Activated T-helper 2 cell treated with anti-CD3 and anti-CD28 coated beads, Interferon-gamma antibody, Interleukin-2, Interleukin-4, amounts not matched to agents 10 μg/mL and 5 μg/mL and 100 μg/mL, durations not matched to agents 14 hours and 24 hours and 36 hours (primary cell): ENCODE measurements around the gene RNF183. TPM values are rescaled to one million over a fixed set of nuclear protein-coding genes. Genes with fewer than 3 reads are reported as not detected.
"Not testable (repeated sequence)": the region's sequence is repeated elsewhere in the genome, so short reads cannot be mapped to it uniquely, and the experiment has no call there.

Experiments used
- DNase-seq: peaks from one replicate; pipeline ENCODE4 v3.0.0; 2021; ENCODE audit warnings: low spot score
- H3K27ac Mint-ChIP-seq: one replicate; pipeline ENCODE4 v1.8.0; 2021; ENCODE audit warnings: mixed read lengths
- H3K27me3 Mint-ChIP-seq: one replicate; pipeline ENCODE4 v1.8.0; 2021; ENCODE audit warnings: low read depth, mixed read lengths
- H3K36me3 Mint-ChIP-seq: one replicate; pipeline ENCODE4 v1.8.0; 2021; ENCODE audit warnings: low read depth, mixed read lengths
- H3K4me1 Mint-ChIP-seq: one replicate; pipeline ENCODE4 v1.8.0; 2021; ENCODE audit warnings: low read depth, mixed read lengths
- H3K4me3 Mint-ChIP-seq: one replicate; pipeline ENCODE4 v1.8.0; 2021; ENCODE audit warnings: low read depth, mild to moderate bottlenecking, moderate library complexity, mixed read lengths
- H3K9me3 Mint-ChIP-seq: one replicate; pipeline ENCODE4 v1.8.0; 2021; ENCODE audit warnings: mixed read lengths
- intact Hi-C: fragments of 100-400 bp; cut with micrococcal nuclease; formaldehyde crosslinking; loops from one replicate; pipeline ENCODE4 v1.15.1; 2023
- total RNA-seq: library from RNA; stranded (reverse); gene quantifications from 2 replicates; pipeline ENCODE4 v1.2.3, GENCODE V29; 2022

Gene RNF183
- total RNA-seq, 1 donor from 2014 or later: 0.30 TPM

GRCh38 chr9:113310538-113310937 is 7.4 kb upstream of the RNF183 start:
- no peak for DNase-seq
- H3K4me1 Mint-ChIP-seq: peaks cover 12% of the 10 kb centered on the region
- peak overlapping the region; percentile 30 for H3K27ac Mint-ChIP-seq
- no peak overlapping the region for H3K4me3 Mint-ChIP-seq
- no peaks in the 10 kb centered on the region for H3K9me3 Mint-ChIP-seq
- intact Hi-C loops: no loop called here
- no peaks in the 10 kb centered on the region for H3K36me3 Mint-ChIP-seq
- peaks cover 3% of the 10 kb centered on the region for H3K27me3 Mint-ChIP-seq

GRCh38 chr9:113309204-113309813 is 6.1 kb upstream of the RNF183 start:
- Mint-ChIP-seq H3K27me3 (peaks cover 3% of the 10 kb centered on the region), H3K4me1 (peaks cover 12% of the 10 kb centered on the region), H3K36me3 (no peaks in the 10 kb centered on the region), H3K4me3 (no peak overlapping the region), H3K9me3 (no peaks in the 10 kb centered on the region), H3K27ac (no peak overlapping the region)
- intact Hi-C loops: loop anchor here (1.0 to 2.0 kb wide), 5 partner anchors 35 to 98 kb away; partner anchors contain the start of genes ALAD, BSPRY, CDC26 and HDHD3
- DNase-seq: no peak

- intact Hi-C loops: no loop called here
- no peak overlapping the region for H3K4me3 Mint-ChIP-seq
- DNase-seq: no peak
- H3K27me3 Mint-ChIP-seq: peaks cover 3% of the 10 kb centered on the region
- peaks cover 12% of the 10 kb centered on the region for H3K4me1 Mint-ChIP-seq
- H3K9me3 Mint-ChIP-seq: no peaks in the 10 kb centered on the region
- H3K36me3 Mint-ChIP-seq: no peaks in the 10 kb centered on the region
- H3K27ac Mint-ChIP-seq: no peak overlapping the region
Observed at GRCh38 chr9:113307396-113307975, 4.3 kb upstream of the RNF183 start.

GRCh38 chr9:113306566-113306965 is 3.4 kb upstream of the RNF183 start:
- H3K4me3 Mint-ChIP-seq: no peak overlapping the region
- no peaks in the 10 kb centered on the region for H3K36me3 Mint-ChIP-seq
- peaks cover 12% of the 10 kb centered on the region for H3K4me1 Mint-ChIP-seq
- intact Hi-C loops: no loop called here
- no peaks in the 10 kb centered on the region for H3K9me3 Mint-ChIP-seq
- no peak for DNase-seq
- no peak overlapping the region for H3K27ac Mint-ChIP-seq
- H3K27me3 Mint-ChIP-seq: peaks cover 6% of the 10 kb centered on the region

DNA sequence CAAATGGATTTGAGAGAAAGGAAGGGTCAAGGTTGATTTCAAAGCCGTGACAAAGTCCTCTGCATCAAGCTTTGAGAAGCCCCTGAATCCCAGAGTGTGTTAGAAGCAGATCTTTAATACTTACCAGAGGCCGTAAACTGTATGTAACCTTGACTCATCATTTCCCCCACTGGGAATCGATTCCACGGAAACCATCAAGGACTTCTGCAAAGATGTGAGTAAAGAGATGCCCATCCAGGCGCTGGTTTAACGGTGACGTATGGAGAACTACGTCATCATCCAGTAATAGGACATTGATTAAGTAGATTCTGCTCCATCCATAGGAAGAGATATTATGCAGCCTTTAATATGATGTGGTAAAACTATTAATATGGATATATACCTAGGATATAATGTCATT is 1.6 kb downstream of the RNF183 start:
- Mint-ChIP-seq H3K36me3 (no peaks in the 10 kb centered on the region), H3K4me3 (no peak overlapping the region), H3K9me3 (no peaks in the 10 kb centered on the region), H3K4me1 (no peaks in the 10 kb centered on the region), H3K27ac (no peak overlapping the region), H3K27me3 (peaks cover 19% of the 10 kb centered on the region)
- intact Hi-C loops: no loop called here
- DNase-seq: no peak

- no peak for DNase-seq
- Mint-ChIP-seq H3K27me3 (peaks cover 19% of the 10 kb centered on the region), H3K4me3 (no peak overlapping the region), H3K9me3 (no peaks in the 10 kb centered on the region), H3K27ac (no peak overlapping the region), H3K36me3 (no peaks in the 10 kb centered on the region), H3K4me1 (no peaks in the 10 kb centered on the region)
- intact Hi-C loops: no loop called here
Observed at GRCh38 chr9:113299800-113300292, 3.3 kb downstream of the RNF183 start.

DNA sequence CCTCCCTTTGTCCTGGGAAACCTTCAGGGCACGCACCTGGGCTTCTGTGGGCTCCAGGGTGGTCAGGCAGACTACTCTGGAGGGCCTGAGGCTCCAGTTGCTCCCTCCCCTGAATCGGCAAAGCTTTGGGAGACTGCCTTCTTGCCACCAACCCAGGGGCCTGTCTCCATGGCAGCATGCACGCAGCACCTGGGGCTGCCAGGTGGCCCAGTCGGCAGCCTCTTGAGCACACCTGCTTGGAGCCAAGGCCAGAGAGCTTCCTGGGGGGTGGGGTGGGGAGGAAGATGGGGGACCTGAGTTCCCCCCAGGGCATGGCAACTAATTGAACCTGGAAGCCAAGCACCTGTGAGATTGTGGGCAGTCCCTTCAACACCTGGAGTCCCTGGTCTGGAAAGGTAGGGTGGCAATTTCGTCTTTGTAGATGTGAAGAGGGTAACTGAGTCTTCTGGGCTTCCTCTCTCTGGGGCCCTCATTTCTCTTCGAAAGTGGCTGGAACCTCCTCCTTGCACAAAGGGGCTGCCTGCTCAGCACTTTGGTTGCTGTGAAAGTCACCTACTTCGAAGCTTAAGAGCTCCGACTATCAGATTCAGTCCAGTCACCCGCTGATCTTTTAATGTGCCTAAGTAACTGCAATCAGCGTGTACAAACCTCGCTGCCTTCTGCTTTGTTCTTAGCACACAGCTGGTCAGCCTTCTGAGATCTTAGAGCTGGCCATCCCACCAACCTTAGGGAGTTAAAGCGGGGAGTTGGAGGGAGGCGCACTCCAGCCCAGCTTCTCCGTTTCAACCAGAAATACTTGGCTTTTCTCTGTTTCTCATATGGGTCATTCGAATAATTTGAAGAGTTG is 4.0 kb downstream of the RNF183 start:
- Mint-ChIP-seq H3K27ac (no peak overlapping the region), H3K4me1 (no peaks in the 10 kb centered on the region), H3K36me3 (no peaks in the 10 kb centered on the region), H3K4me3 (no peak overlapping the region), H3K9me3 (no peaks in the 10 kb centered on the region), H3K27me3 (peaks cover 19% of the 10 kb centered on the region)
- intact Hi-C loops: no loop called here
- no peak for DNase-seq

DNA sequence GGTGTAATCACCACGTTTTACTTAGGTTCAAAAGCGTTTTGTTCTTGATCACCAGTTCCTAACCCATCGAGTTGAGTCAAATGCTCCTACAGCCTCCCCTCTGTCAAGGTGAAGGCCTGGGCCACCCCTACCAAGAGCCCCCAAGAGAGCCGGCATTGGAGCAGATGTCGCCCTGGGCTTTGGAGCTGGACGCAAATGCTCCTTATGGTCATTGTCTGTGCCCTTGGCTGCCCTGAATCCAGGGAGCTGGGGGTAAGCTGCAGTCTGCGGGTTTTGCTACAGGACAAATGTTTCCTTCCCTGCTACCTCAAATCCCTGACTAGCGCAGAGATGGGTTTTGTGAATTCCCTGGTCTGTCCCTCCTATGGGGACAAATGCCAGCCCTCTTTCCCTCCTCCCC is 4.9 kb downstream of the RNF183 start:
- Mint-ChIP-seq H3K4me1 (no peaks in the 10 kb centered on the region), H3K4me3 (no peak overlapping the region), H3K36me3 (peaks cover 3% of the 10 kb centered on the region), H3K9me3 (no peaks in the 10 kb centered on the region), H3K27me3 (peaks cover 19% of the 10 kb centered on the region), H3K27ac (no peak overlapping the region)
- intact Hi-C loops: no loop called here
- no peak for DNase-seq

- Mint-ChIP-seq H3K9me3 (no peaks in the 10 kb centered on the region), H3K27me3 (peaks cover 16% of the 10 kb centered on the region), H3K4me3 (no peak overlapping the region), H3K4me1 (no peaks in the 10 kb centered on the region), H3K36me3 (peaks cover 15% of the 10 kb centered on the region), H3K27ac (no peak overlapping the region)
- intact Hi-C loops: no loop called here
- DNase-seq: no peak
Observed at GRCh38 chr9:113296796-113297558, 6.2 kb downstream of the RNF183 start.

DNA sequence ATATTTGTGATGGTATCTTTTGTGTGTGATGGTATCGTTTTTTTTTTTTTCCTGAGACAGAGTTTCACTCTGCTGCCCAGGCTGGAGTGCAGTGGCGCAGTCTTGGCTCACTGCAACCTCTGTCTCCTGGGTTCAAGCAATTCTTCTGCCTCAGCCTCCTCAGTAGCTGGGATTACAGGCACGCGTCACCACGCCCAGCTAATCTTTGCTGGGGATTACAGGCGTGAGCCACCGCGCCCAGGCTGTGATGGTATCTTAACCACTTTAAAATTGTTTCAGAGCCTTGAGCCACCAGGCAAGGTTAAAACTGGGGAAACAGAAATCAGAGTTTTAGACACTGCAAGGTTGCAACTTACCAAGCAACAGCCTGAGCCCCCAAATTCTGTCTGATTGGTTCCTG is 6.9 kb downstream of the RNF183 start:
- Mint-ChIP-seq H3K36me3 (peaks cover 21% of the 10 kb centered on the region), H3K27me3 (peaks cover 14% of the 10 kb centered on the region)
- intact Hi-C loops, H3K9me3 Mint-ChIP-seq, H3K27ac Mint-ChIP-seq, DNase-seq, H3K4me3 Mint-ChIP-seq, H3K4me1 Mint-ChIP-seq: not testable (repeated sequence)

GRCh38 chr9:113293285-113293878 is 9.8 kb downstream of the RNF183 start:
- no peak overlapping the region for H3K27ac Mint-ChIP-seq
- intact Hi-C loops: no loop called here
- H3K4me1 Mint-ChIP-seq: peaks cover 4% of the 10 kb centered on the region
- no peak for DNase-seq
- H3K4me3 Mint-ChIP-seq: no peak overlapping the region
- no peaks in the 10 kb centered on the region for H3K9me3 Mint-ChIP-seq
- no peaks in the 10 kb centered on the region for H3K27me3 Mint-ChIP-seq
- peaks cover 49% of the 10 kb centered on the region for H3K36me3 Mint-ChIP-seq

GRCh38 chr9:113290052-113290607 is 13.0 kb downstream of the RNF183 start:
- H3K4me1 Mint-ChIP-seq: peaks cover 5% of the 10 kb centered on the region
- H3K4me3 Mint-ChIP-seq: no peak overlapping the region
- H3K27ac Mint-ChIP-seq: no peak overlapping the region

More at GRCh38 chr9:113290052-113290607, 13.0 kb downstream of the RNF183 start:
- no peaks in the 10 kb centered on the region for H3K27me3 Mint-ChIP-seq
- intact Hi-C loops: no loop called here
- no peaks in the 10 kb centered on the region for H3K9me3 Mint-ChIP-seq
- peaks cover 75% of the 10 kb centered on the region for H3K36me3 Mint-ChIP-seq
- DNase-seq: no peak
